ENCODE data around the gene SLC9A7.

- TF ChIP-seq CTCF (IDR thresholded peaks at IDR 0.05) (no peak), EZH2 (IDR thresholded peaks at IDR 0.05) (no peak)
Measured at GRCh38 chrX:46754036-46754435, 4.9 kb downstream of the SLC9A7 start.

Data from neural progenitor cell (in vitro differentiated cells).